HepG2 (cell line): ENCODE measurements around the gene C19orf38.

Experiments
- ATF4 ChIP-seq, 2 experiments: fragments of 450-650 bp in 1 of 2; sonication (generic) in 1 of 2; formaldehyde crosslinking; IDR thresholded peaks; 2 replicates each; pipeline versions ENCODE4 v1.5.0 to v1.8.0; 2020 to 2022; ENCODE audit warnings: mild to moderate bottlenecking in 1 of 2, missing genetic modification reagents in 1 of 2
- CTCF ChIP-seq: sonication (generic); formaldehyde crosslinking; IDR thresholded peaks from 2 replicates; pipeline ENCODE4 v1.5.0; 2020; ENCODE audit warnings: mild to moderate bottlenecking, missing genetic modification reagents, moderate library complexity
- EZH2 ChIP-seq: conservative IDR thresholded peaks from 2 replicates; pipeline ENCODE4 v1.6.1; 2012; ENCODE audit warnings: mild to moderate bottlenecking, low read depth, low read length, moderate library complexity
- JUND ChIP-seq: sonication (generic); formaldehyde crosslinking; IDR thresholded peaks from 2 replicates; pipeline ENCODE4 v1.8.0; 2022; ENCODE audit warnings: mild to moderate bottlenecking, missing genetic modification reagents
- RXRA ChIP-seq: sonication (generic); formaldehyde crosslinking; IDR thresholded peaks from 2 replicates; pipeline ENCODE4 v1.5.1; 2020; ENCODE audit warnings: missing genetic modification reagents
- STAT5B ChIP-seq: sonication (generic); formaldehyde crosslinking; IDR thresholded peaks from 2 replicates; pipeline ENCODE4 v1.4.0; 2020; ENCODE audit warnings: missing genetic modification reagents
- TAF1 ChIP-seq: sonication (generic); formaldehyde crosslinking; IDR thresholded peaks from 2 replicates; pipeline ENCODE4 v1.4.0; 2020; ENCODE audit warnings: missing genetic modification reagents
- ZBTB7B ChIP-seq: sonication (generic); formaldehyde crosslinking; IDR thresholded peaks from 2 replicates; pipeline ENCODE4 v1.4.0; 2020; ENCODE audit warnings: missing genetic modification reagents
- ZNF18 ChIP-seq: sonication (generic); formaldehyde crosslinking; IDR thresholded peaks from 2 replicates; pipeline ENCODE4 v1.8.0; 2022; ENCODE audit warnings: mild to moderate bottlenecking, missing genetic modification reagents; ENCODE audit not compliant: insufficient replicate concordance
- ZNF350 ChIP-seq: sonication (generic); formaldehyde crosslinking; IDR thresholded peaks from 2 replicates; pipeline ENCODE4 v1.4.0; 2020; ENCODE audit warnings: mild to moderate bottlenecking, low read depth, missing genetic modification reagents, borderline replicate concordance

GRCh38 chr19:10803252-10803651 is 45.0 kb upstream of the C19orf38 start:
- TF ChIP-seq CTCF (CRISPR knock-in tag) (no peak), EZH2 (no peak), ATF4 (CRISPR knock-in tag; IDR thresholded peaks at IDR 0.05) (no peak), STAT5B (CRISPR knock-in tag) (no peak), TAF1 (CRISPR knock-in tag) (no peak), ZNF18 (CRISPR knock-in tag) (no peak), ZBTB7B (CRISPR knock-in tag) (no peak), JUND (CRISPR knock-in tag) (no peak), RXRA (CRISPR knock-in tag) (no peak), ZNF350 (CRISPR knock-in tag) (no peak)
